NB4 (cell line): Measurements from ENCODE around the gene MESD.

Experiments used
- DNase-seq: peaks from one replicate; pipeline ENCODE4 v3.0.0; 2010; ENCODE audit warnings: low read depth
- H3K4me3 ChIP-seq: one replicate; pipeline ENCODE4 v1.5.1; 2011; ENCODE audit warnings: mild to moderate bottlenecking, low read depth, low read length, moderate library complexity
- CTCF ChIP-seq: IDR thresholded peaks from one replicate; pipeline ENCODE4 v1.5.1; 2012; ENCODE audit warnings: low read depth, low read length
- MAX ChIP-seq: IDR thresholded peaks from 2 replicates; pipeline ENCODE4 v1.6.1; 2011; ENCODE audit warnings: low read depth, low read length
- MYC ChIP-seq: IDR thresholded peaks from 2 replicates; pipeline ENCODE4 v1.6.1; 2011; ENCODE audit warnings: low read depth, low read length
- POLR2A ChIP-seq: IDR thresholded peaks from 2 replicates; pipeline ENCODE4 v1.6.1; 2011; ENCODE audit warnings: mild to moderate bottlenecking; ENCODE audit not compliant: insufficient read length; ENCODE audit errors: extremely low read depth

The MESD gene

GRCh38 chr15:80902298-80902801, 87.3 kb downstream of the MESD start:
- no peak overlapping the region for H3K4me3 ChIP-seq
- DNase-seq, result no peak
- TF ChIP-seq MAX (no peak), CTCF (no peak), MYC (no peak), POLR2A (no peak)

- no peak overlapping the region for H3K4me3 ChIP-seq
- DNase-seq, result no peak
- TF ChIP-seq POLR2A, result no peak
Measured at GRCh38 chr15:80898040-80898439, 91.6 kb downstream of the MESD start.
